Esophagus squamous epithelium (tissue), 5 donors: Measurements from ENCODE around the gene ATP13A5. TPM values are rescaled to one million over a fixed set of nuclear protein-coding genes. Genes with fewer than 3 reads are reported as not detected.

Experiments used
- DNase-seq: peaks from one replicate; lab custom pipeline; 2025; lab: John Stamatoyannopoulos, UW
- H3K27ac ChIP-seq, 4 donors: fragments of 200-600 bp; sonication (generic); one replicate each; pipeline ENCODE4 v1.5.1; 2016 to 2019; ENCODE audit warnings: mild to moderate bottlenecking in 1 of 4
- H3K27me3 ChIP-seq, 4 donors: fragments of 200-600 bp; sonication (generic); 1 replicate in 3 of 4; 2 replicates in 1 of 4; pipeline versions ENCODE4 v1.5.1 to v1.6.0; 2017 to 2021; ENCODE audit warnings: antibody characterized with exemption in 1 of 4
- H3K36me3 ChIP-seq, 3 donors: fragments of 200-600 bp; sonication (generic); one replicate each; pipeline ENCODE4 v1.5.1; 2016 to 2019
- H3K4me1 ChIP-seq, 3 donors: fragments of 200-600 bp; sonication (generic); one replicate each; pipeline ENCODE4 v1.5.1; 2017 to 2019
- H3K4me3 ChIP-seq, 4 donors: fragments of 200-600 bp; sonication (generic); 1 replicate in 3 of 4; 2 replicates in 1 of 4; pipeline ENCODE4 v1.5.1; 2016 to 2019; ENCODE audit warnings: mild to moderate bottlenecking in 2 of 4, moderate library complexity in 1 of 4
- H3K9me3 ChIP-seq, 3 donors: fragments of 200-600 bp; sonication (generic); one replicate each; pipeline ENCODE4 v1.5.1; 2016 to 2019
- CTCF ChIP-seq, 6 experiments: fragments of 450-650 bp in 4 of 6; fragments of 200-600 bp in 2 of 6; sonication (generic) in 2 of 6; IDR thresholded peaks; one replicate each; pipeline ENCODE4 v1.5.1; 2016 to 2019; ENCODE audit warnings: antibody characterized with exemption in 6 of 6, mild to moderate bottlenecking in 4 of 6, moderate library complexity in 4 of 6
- POLR2A ChIP-seq, 4 donors: fragments of 450-650 bp; IDR thresholded peaks; one replicate each; pipeline ENCODE4 v1.6.1; 2017; ENCODE audit warnings: antibody characterized with exemption in 4 of 4, mild to moderate bottlenecking in 4 of 4, moderate library complexity in 3 of 4
- WGBS, 2 donors: methylation state at CpG; one replicate each; pipeline ENCODE4 v1.1.5; 2018; 5-methylcytosine and 5-hydroxymethylcytosine counted together
- intact Hi-C: fragments of 100-400 bp; cut with DNase I; formaldehyde crosslinking; loops from one replicate; pipeline ENCODE4 v1.15.0; 2022
- total RNA-seq, 4 donors: library from RNA; depleted of rRNA; stranded (reverse); fragments of >200 nt; gene quantifications; one replicate each; pipeline ENCODE4 v1.1.0, GENCODE V29; 2016
- donor health status: DM: yes; HTN: yes; CAD: no.

The ATP13A5 gene
- total RNA-seq, 4 donors from 2014 or later = 0.19 to 0.85 (median 0.48) TPM

GRCh38 chr3:193367868-193368267, 10.7 kb downstream of the ATP13A5 start:
- TF ChIP-seq POLR2A (IDR thresholded peaks at IDR 0.05) = no peak
- no peak for TF ChIP-seq CTCF (IDR thresholded peaks at IDR 0.05)

GRCh38 chr3:193357291-193357690, 21.3 kb downstream of the ATP13A5 start:
- WGBS, 2 donors = 61 to 78% methylated on average over 3 of the region's 3 CpGs
- intact Hi-C loops = no loop called here
- Histone ChIP-seq H3K4me3 (no peak overlapping the region), H3K4me1 (no peaks in the 10 kb centered on the region), H3K27ac (no peak overlapping the region), H3K9me3 (no peaks in the 10 kb centered on the region), H3K36me3 (no peaks in the 10 kb centered on the region), H3K27me3 (peaks cover 0 to 8% (median 0%) of the 10 kb centered on the region in 4 donors)
- no peak for DNase-seq
- TF ChIP-seq CTCF (IDR thresholded peaks at IDR 0.05) (no peak), POLR2A (IDR thresholded peaks at IDR 0.05) (no peak)

More at GRCh38 chr3:193367868-193368267, 10.7 kb downstream of the ATP13A5 start:
- Histone ChIP-seq H3K4me3 (no peak overlapping the region), H3K4me1 (no peaks in the 10 kb centered on the region), H3K36me3 (no peaks in the 10 kb centered on the region), H3K9me3 (no peaks in the 10 kb centered on the region), H3K27me3 (peaks cover 0 to 7% (median 0%) of the 10 kb centered on the region in 4 donors), H3K27ac (no peak overlapping the region)
- intact Hi-C loops = no loop called here
- WGBS, 2 donors = 41 to 45% methylated on average over 1 of the region's 1 CpG
- DNase-seq = no peak

- Histone ChIP-seq H3K27me3 (no peaks in the 10 kb centered on the region), H3K27ac (no peak overlapping the region), H3K4me3 (no peak overlapping the region), H3K9me3 (no peaks in the 10 kb centered on the region), H3K4me1 (no peaks in the 10 kb centered on the region), H3K36me3 (no peaks in the 10 kb centered on the region)
- WGBS, 2 donors = 62 to 67% methylated on average over 5 of the region's 5 CpGs
- TF ChIP-seq POLR2A (IDR thresholded peaks at IDR 0.05) (no peak), CTCF (IDR thresholded peaks at IDR 0.05) (no peak)
- DNase-seq = no peak
- intact Hi-C loops = no loop called here
Measured at GRCh38 chr3:193354423-193354822, 24.1 kb downstream of the ATP13A5 start.

GRCh38 chr3:193350744-193351143, 27.8 kb downstream of the ATP13A5 start:
- Histone ChIP-seq H3K27me3 (no peaks in the 10 kb centered on the region), H3K36me3 (no peaks in the 10 kb centered on the region), H3K27ac (no peak overlapping the region), H3K4me1 (peaks cover 0 to 19% (median 0%) of the 10 kb centered on the region in 3 donors), H3K9me3 (no peaks in the 10 kb centered on the region), H3K4me3 (no peak overlapping the region)
- DNase-seq = no peak
- intact Hi-C loops = no loop called here
- TF ChIP-seq CTCF (IDR thresholded peaks at IDR 0.05) = no peak
- TF ChIP-seq POLR2A (IDR thresholded peaks at IDR 0.05) = no peak
- 76 to 79% methylated on average over 2 of the region's 2 CpGs for WGBS, 2 donors

- 54 to 88% methylated on average over 3 of the region's 3 CpGs for WGBS, 2 donors
Measured at GRCh38 chr3:193348686-193349085, 29.9 kb downstream of the ATP13A5 start.

More at GRCh38 chr3:193348686-193349085, 29.9 kb downstream of the ATP13A5 start:
- H3K4me3 ChIP-seq = no peak overlapping the region
- H3K27me3 ChIP-seq = no peaks in the 10 kb centered on the region
- DNase-seq = no peak
- TF ChIP-seq CTCF (IDR thresholded peaks at IDR 0.05) (no peak), POLR2A (IDR thresholded peaks at IDR 0.05) (no peak)
- no peaks in the 10 kb centered on the region for H3K36me3 ChIP-seq
- peaks cover 0 to 19% (median 0%) of the 10 kb centered on the region in 3 donors for H3K4me1 ChIP-seq
- intact Hi-C loops = no loop called here
- no peak overlapping the region for H3K27ac ChIP-seq
- H3K9me3 ChIP-seq = no peaks in the 10 kb centered on the region
